HepG2 (cell line): ENCODE measurements around the gene MIER1. TPM values are rescaled to one million over a fixed set of nuclear protein-coding genes. Genes with fewer than 3 reads are reported as not detected.

Source experiments
- HNRNPH1 ChIP-seq: fragments of 200-400 bp; formaldehyde crosslinking; optimal IDR thresholded peaks from 2 replicates; pipeline ENCODE3; 2017; ENCODE audit warnings: mild to moderate bottlenecking, low read depth, low read length
- KMT2B ChIP-seq: IDR thresholded peaks from 2 replicates; pipeline ENCODE4 v1.6.1; 2016; ENCODE audit warnings: missing genetic modification reagents, missing compliant biosample characterization
- MLLT10 ChIP-seq: sonication (generic); formaldehyde crosslinking; IDR thresholded peaks from 2 replicates; pipeline ENCODE4 v1.4.0; 2020; ENCODE audit warnings: missing genetic modification reagents
- MTF1 ChIP-seq: sonication (generic); formaldehyde crosslinking; IDR thresholded peaks from 2 replicates; pipeline ENCODE4 v1.5.0; 2020; ENCODE audit warnings: missing genetic modification reagents
- SIX1 ChIP-seq: sonication (generic); formaldehyde crosslinking; IDR thresholded peaks from 2 replicates; pipeline ENCODE4 v1.4.0; 2020; ENCODE audit warnings: missing genetic modification reagents, borderline replicate concordance
- TEAD3 ChIP-seq: optimal IDR thresholded peaks from 2 replicates; pipeline ENCODE3; 2016; ENCODE audit warnings: borderline replicate concordance
- ZBTB21 ChIP-seq: sonication (generic); formaldehyde crosslinking; IDR thresholded peaks from 2 replicates; pipeline ENCODE4 v1.4.0; 2020; ENCODE audit warnings: missing genetic modification reagents
- ZBTB38 ChIP-seq: sonication (generic); formaldehyde crosslinking; IDR thresholded peaks from 2 replicates; pipeline ENCODE4 v1.5.1; 2020; ENCODE audit warnings: mild to moderate bottlenecking, missing genetic modification reagents
- ZNF235 ChIP-seq: sonication (generic); formaldehyde crosslinking; IDR thresholded peaks from 2 replicates; pipeline ENCODE4 v1.8.1; 2023; ENCODE audit warnings: mild to moderate bottlenecking, missing genetic modification reagents, borderline replicate concordance
- ZNF557 ChIP-seq: sonication (generic); formaldehyde crosslinking; IDR thresholded peaks from 2 replicates; pipeline ENCODE4 v1.4.0; 2020; ENCODE audit warnings: missing genetic modification reagents
- ZNF567 ChIP-seq: sonication (generic); formaldehyde crosslinking; IDR thresholded peaks from 2 replicates; pipeline ENCODE4 v1.8.1; 2023; ENCODE audit warnings: mild to moderate bottlenecking, missing genetic modification reagents, borderline replicate concordance
- ZNF792 ChIP-seq: IDR thresholded peaks from 2 replicates; pipeline ENCODE4 v1.6.1; 2016
- polyA plus RNA-seq, 8 experiments: library from polyadenylated mRNA; depleted of rRNA in 3 of 8; stranded (reverse) in 7 of 8; unstranded in 1 of 8; fragments of >200 nt; fragmentation: Illumina TruSeq in 4 of 8; extraction: Trizol in 4 of 8; gene quantifications; 2 replicates each; pipeline versions ENCODE4 v1.2.1 to v1.2.3, GENCODE V29; 2011 to 2016; ENCODE audit warnings: low read depth in 4 of 8, missing spikeins in 1 of 8, mixed read lengths in 1 of 8; ENCODE audit not compliant: insufficient read depth in 1 of 8
- total RNA-seq, 5 experiments: library from RNA; depleted of rRNA; stranded (reverse); fragments of >200 nt; fragmentation: Illumina TruSeq; extraction: Trizol; gene quantifications; 2 replicates each; pipeline ENCODE4 v1.2.3, GENCODE V29; 2016; ENCODE audit warnings: low read depth in 1 of 5
- TF ChIP-seq, protein P1 (sequence below): sonication (generic); formaldehyde crosslinking; IDR thresholded peaks from 2 replicates; pipeline ENCODE4 v1.4.0; 2020; ENCODE audit warnings: missing genetic modification reagents, borderline replicate concordance
- TF ChIP-seq, protein P2 (sequence below): IDR thresholded peaks from 2 replicates; pipeline ENCODE4 v1.6.1; 2012; ENCODE audit warnings: low read length, improper control_type of control experiment
- TF ChIP-seq, protein P3 (sequence below): fragments of 450-650 bp; IDR thresholded peaks from 2 replicates; pipeline ENCODE4 v1.6.1; 2017
- TF ChIP-seq, protein P4 (sequence below): sonication (generic); formaldehyde crosslinking; IDR thresholded peaks from 2 replicates; pipeline ENCODE4 v1.8.1; 2023; ENCODE audit warnings: missing genetic modification reagents, inconsistent platforms, borderline replicate concordance
- TF ChIP-seq, protein P5 (sequence below): sonication (generic); formaldehyde crosslinking; IDR thresholded peaks from 2 replicates; pipeline ENCODE4 v1.4.0; 2020; ENCODE audit warnings: low read depth, missing genetic modification reagents
- TF ChIP-seq, protein P6 (sequence below): sonication (generic); formaldehyde crosslinking; IDR thresholded peaks from 2 replicates; pipeline ENCODE4 v1.5.1; 2020; ENCODE audit warnings: missing genetic modification reagents, mild to moderate bottlenecking, borderline replicate concordance

MIER1 gene
- total and polyA plus RNA-seq, 2 of the 13 experiments (the other 11 are each of a cell fraction or from before 2014, with no cell fraction given): 7.0 to 30.4 TPM

DNA sequence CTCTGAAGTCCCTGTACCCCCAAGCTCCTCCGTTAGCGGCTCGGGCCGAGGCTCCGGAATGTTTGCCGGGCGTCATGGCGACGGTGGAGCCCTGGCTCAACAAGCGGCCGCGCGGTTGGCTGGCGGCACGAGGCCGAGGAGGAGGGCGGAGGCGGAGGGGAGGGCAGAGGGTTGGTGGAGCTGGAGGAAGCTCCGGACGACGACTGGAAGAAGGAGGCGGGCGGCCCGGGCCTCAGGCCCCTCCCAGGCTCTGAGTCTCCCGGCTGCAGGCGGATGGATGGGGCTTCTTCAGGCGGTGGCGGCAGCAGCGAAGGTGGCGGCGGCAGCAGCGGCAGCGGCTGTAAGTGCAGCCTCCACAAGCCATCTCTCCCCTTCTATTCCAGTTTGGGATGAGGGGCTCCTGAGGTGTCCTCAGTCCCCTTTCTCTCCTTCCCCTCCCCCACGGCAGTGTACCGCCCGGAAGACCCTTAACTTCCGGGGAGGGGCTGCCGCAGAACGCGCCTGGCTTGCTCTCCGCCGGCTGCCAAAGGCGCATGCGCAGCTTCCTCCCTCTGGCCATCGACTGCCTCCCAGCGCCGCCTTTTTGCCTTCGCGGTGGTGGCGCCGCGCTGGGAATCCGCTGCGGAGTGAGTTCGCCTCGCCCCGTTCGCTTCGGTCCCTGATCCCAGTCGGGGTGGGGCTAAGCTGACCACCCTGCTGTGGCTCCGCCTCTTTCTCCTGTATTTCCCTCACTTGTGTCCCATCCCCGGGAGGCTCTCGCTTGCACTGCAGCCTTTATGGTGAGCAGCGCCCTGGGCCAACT lies at the start of gene MIER1, which contains the start of gene DNAI4 (continued):
- TF ChIP-seq, protein P1, sequence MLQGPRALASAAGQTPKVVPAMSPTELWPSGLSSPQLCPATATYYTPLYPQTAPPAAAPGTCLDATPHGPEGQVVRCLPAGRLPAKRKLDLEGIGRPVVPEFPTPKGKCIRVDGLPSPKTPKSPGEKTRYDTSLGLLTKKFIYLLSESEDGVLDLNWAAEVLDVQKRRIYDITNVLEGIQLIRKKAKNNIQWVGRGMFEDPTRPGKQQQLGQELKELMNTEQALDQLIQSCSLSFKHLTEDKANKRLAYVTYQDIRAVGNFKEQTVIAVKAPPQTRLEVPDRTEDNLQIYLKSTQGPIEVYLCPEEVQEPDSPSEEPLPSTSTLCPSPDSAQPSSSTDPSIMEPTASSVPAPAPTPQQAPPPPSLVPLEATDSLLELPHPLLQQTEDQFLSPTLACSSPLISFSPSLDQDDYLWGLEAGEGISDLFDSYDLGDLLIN (CRISPR knock-in tag): no peak
- TF ChIP-seq MLLT10 (CRISPR knock-in tag) (no peak), ZNF567 (CRISPR knock-in tag) (peak; percentile 35; the same call in 1 of the 2 replicates), ZBTB38 (CRISPR knock-in tag) (no peak; the same call in none of the 2 replicates), SIX1 (CRISPR knock-in tag) (no peak), ZBTB21 (CRISPR knock-in tag) (no peak), MTF1 (CRISPR knock-in tag) (no peak), TEAD3 (CRISPR knock-in tag) (peak; percentile 54), ZNF792 (CRISPR knock-in tag) (no peak; the same call in 1 of the 2 replicates), HNRNPH1 (peak; percentile 53), ZNF557 (CRISPR knock-in tag) (no peak), ZNF235 (CRISPR knock-in tag) (no peak), KMT2B (CRISPR knock-in tag) (peak; percentile 79)
- TF ChIP-seq, protein P2, sequence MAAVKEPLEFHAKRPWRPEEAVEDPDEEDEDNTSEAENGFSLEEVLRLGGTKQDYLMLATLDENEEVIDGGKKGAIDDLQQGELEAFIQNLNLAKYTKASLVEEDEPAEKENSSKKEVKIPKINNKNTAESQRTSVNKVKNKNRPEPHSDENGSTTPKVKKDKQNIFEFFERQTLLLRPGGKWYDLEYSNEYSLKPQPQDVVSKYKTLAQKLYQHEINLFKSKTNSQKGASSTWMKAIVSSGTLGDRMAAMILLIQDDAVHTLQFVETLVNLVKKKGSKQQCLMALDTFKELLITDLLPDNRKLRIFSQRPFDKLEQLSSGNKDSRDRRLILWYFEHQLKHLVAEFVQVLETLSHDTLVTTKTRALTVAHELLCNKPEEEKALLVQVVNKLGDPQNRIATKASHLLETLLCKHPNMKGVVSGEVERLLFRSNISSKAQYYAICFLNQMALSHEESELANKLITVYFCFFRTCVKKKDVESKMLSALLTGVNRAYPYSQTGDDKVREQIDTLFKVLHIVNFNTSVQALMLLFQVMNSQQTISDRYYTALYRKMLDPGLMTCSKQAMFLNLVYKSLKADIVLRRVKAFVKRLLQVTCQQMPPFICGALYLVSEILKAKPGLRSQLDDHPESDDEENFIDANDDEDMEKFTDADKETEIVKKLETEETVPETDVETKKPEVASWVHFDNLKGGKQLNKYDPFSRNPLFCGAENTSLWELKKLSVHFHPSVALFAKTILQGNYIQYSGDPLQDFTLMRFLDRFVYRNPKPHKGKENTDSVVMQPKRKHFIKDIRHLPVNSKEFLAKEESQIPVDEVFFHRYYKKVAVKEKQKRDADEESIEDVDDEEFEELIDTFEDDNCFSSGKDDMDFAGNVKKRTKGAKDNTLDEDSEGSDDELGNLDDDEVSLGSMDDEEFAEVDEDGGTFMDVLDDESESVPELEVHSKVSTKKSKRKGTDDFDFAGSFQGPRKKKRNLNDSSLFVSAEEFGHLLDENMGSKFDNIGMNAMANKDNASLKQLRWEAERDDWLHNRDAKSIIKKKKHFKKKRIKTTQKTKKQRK: no peak
- TF ChIP-seq, protein P3, sequence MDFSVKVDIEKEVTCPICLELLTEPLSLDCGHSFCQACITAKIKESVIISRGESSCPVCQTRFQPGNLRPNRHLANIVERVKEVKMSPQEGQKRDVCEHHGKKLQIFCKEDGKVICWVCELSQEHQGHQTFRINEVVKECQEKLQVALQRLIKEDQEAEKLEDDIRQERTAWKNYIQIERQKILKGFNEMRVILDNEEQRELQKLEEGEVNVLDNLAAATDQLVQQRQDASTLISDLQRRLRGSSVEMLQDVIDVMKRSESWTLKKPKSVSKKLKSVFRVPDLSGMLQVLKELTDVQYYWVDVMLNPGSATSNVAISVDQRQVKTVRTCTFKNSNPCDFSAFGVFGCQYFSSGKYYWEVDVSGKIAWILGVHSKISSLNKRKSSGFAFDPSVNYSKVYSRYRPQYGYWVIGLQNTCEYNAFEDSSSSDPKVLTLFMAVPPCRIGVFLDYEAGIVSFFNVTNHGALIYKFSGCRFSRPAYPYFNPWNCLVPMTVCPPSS: no peak
- TF ChIP-seq, protein P4, sequence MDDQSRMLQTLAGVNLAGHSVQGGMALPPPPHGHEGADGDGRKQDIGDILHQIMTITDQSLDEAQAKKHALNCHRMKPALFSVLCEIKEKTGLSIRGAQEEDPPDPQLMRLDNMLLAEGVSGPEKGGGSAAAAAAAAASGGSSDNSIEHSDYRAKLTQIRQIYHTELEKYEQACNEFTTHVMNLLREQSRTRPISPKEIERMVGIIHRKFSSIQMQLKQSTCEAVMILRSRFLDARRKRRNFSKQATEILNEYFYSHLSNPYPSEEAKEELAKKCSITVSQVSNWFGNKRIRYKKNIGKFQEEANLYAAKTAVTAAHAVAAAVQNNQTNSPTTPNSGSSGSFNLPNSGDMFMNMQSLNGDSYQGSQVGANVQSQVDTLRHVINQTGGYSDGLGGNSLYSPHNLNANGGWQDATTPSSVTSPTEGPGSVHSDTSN (CRISPR knock-in tag): no peak
- TF ChIP-seq, protein P5, sequence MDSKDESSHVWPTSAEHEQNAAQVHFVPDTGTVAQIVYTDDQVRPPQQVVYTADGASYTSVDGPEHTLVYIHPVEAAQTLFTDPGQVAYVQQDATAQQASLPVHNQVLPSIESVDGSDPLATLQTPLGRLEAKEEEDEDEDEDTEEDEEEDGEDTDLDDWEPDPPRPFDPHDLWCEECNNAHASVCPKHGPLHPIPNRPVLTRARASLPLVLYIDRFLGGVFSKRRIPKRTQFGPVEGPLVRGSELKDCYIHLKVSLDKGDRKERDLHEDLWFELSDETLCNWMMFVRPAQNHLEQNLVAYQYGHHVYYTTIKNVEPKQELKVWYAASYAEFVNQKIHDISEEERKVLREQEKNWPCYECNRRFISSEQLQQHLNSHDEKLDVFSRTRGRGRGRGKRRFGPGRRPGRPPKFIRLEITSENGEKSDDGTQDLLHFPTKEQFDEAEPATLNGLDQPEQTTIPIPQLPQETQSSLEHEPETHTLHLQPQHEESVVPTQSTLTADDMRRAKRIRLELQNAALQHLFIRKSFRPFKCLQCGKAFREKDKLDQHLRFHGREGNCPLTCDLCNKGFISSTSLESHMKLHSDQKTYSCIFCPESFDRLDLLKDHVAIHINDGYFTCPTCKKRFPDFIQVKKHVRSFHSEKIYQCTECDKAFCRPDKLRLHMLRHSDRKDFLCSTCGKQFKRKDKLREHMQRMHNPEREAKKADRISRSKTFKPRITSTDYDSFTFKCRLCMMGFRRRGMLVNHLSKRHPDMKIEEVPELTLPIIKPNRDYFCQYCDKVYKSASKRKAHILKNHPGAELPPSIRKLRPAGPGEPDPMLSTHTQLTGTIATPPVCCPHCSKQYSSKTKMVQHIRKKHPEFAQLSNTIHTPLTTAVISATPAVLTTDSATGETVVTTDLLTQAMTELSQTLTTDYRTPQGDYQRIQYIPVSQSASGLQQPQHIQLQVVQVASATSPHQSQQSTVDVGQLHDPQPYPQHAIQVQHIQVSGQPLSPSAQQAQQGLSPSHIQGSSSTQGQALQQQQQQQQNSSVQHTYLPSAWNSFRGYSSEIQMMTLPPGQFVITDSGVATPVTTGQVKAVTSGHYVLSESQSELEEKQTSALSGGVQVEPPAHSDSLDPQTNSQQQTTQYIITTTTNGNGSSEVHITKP (CRISPR knock-in tag): peak; percentile 53; the same call in 1 of the 2 replicates
- TF ChIP-seq, protein P6, sequence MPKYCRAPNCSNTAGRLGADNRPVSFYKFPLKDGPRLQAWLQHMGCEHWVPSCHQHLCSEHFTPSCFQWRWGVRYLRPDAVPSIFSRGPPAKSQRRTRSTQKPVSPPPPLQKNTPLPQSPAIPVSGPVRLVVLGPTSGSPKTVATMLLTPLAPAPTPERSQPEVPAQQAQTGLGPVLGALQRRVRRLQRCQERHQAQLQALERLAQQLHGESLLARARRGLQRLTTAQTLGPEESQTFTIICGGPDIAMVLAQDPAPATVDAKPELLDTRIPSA (CRISPR knock-in tag): no peak
